ENCODE data around the gene HDHD5. TPM values are rescaled to one million over a fixed set of nuclear protein-coding genes. Genes with fewer than 3 reads are reported as not detected.

Gene HDHD5
- total RNA-seq, 3 donors from 2014 or later (not counting 1 experiment from before 2014, with no cell fraction given), result 12.0 to 16.5 (median 13.5) TPM

GRCh38 chr22:17097701-17098100, 61.4 kb downstream of the HDHD5 start:
- Mint-ChIP-seq H3K9me3 (no peaks in the 10 kb centered on the region), H3K4me3 (no peak overlapping the region), H3K4me1 (peaks cover 47 to 52% of the 10 kb centered on the region in 2 donors), H3K27ac (peak overlapping the region; percentile 34 to 37), H3K36me3 (peaks cover 23% of the 10 kb centered on the region), H3K27me3 (ENCODE audit: low read depth in 2 of 2) (no peaks in the 10 kb centered on the region)
- H3K36me3 ChIP-seq (ENCODE audit: control insufficient read depth, insufficient read depth, low read length), result peaks cover 44% of the 10 kb centered on the region
- ATAC-seq, result no peak
- H3K27ac ChIP-seq (ENCODE audit: low read length), result no peak overlapping the region
- no peaks in the 10 kb centered on the region for H3K27me3 ChIP-seq (ENCODE audit: control insufficient read depth, insufficient read depth, low read length)
- WGBS (ENCODE audit: insufficient coverage), result 97% methylated on average over 6 of the region's 6 CpGs
- intact Hi-C loops (cut with micrococcal nuclease), result no loop called here
- H3K9me3 ChIP-seq (ENCODE audit: control insufficient read depth, insufficient read depth, low read length), result no peaks in the 10 kb centered on the region
- peaks cover 53% of the 10 kb centered on the region for H3K4me1 ChIP-seq (ENCODE audit: control insufficient read depth, insufficient read depth, low read length)
- H3K4me3 ChIP-seq (ENCODE audit: low read length), result no peak overlapping the region
- TF ChIP-seq CTCF (IDR thresholded peaks at IDR 0.05), result no peak
- no peak for DNase-seq

- no peak overlapping the region for H3K27ac Mint-ChIP-seq
- DNase-seq (no peak), ATAC-seq (no peak)
- H3K9me3 Mint-ChIP-seq, result no peaks in the 10 kb centered on the region
- Histone ChIP-seq H3K27me3 (ENCODE audit: control insufficient read depth, insufficient read depth, low read length) (no peaks in the 10 kb centered on the region), H3K27ac (ENCODE audit: low read length) (no peak overlapping the region), H3K9me3 (ENCODE audit: control insufficient read depth, insufficient read depth, low read length) (no peaks in the 10 kb centered on the region), H3K4me3 (ENCODE audit: low read length) (no peak overlapping the region), H3K36me3 (ENCODE audit: control insufficient read depth, insufficient read depth, low read length) (peaks cover 38% of the 10 kb centered on the region), H3K4me1 (ENCODE audit: control insufficient read depth, insufficient read depth, low read length) (peaks cover 53% of the 10 kb centered on the region)
- WGBS (ENCODE audit: insufficient coverage), result 87% methylated on average over 6 of the region's 6 CpGs
- H3K27me3 Mint-ChIP-seq (ENCODE audit: low read depth in 2 of 2), result no peaks in the 10 kb centered on the region
- H3K4me3 Mint-ChIP-seq, result no peak overlapping the region
- peaks cover 22% of the 10 kb centered on the region for H3K36me3 Mint-ChIP-seq
- H3K4me1 Mint-ChIP-seq, result peaks cover 48 to 56% of the 10 kb centered on the region in 2 donors
- no peak for TF ChIP-seq CTCF (IDR thresholded peaks at IDR 0.05)
- intact Hi-C loops (cut with micrococcal nuclease), result no loop called here
These were observed 62.0 kb downstream of the HDHD5 start for GRCh38 chr22:17097062-17097461.

GRCh38 chr22:17096071-17096470, 63.0 kb downstream of the HDHD5 start:
- H3K27me3 ChIP-seq (ENCODE audit: control insufficient read depth, insufficient read depth, low read length), result no peaks in the 10 kb centered on the region
- peaks cover 49% of the 10 kb centered on the region for H3K4me1 ChIP-seq (ENCODE audit: control insufficient read depth, insufficient read depth, low read length)
- ATAC-seq (no peak), DNase-seq (no peak)
- peaks cover 13% of the 10 kb centered on the region for H3K36me3 Mint-ChIP-seq
- H3K4me3 ChIP-seq (ENCODE audit: low read length), result no peak overlapping the region
- peaks cover 50 to 57% of the 10 kb centered on the region in 2 donors for H3K4me1 Mint-ChIP-seq
- TF ChIP-seq CTCF (IDR thresholded peaks at IDR 0.05), result no peak
- no peaks in the 10 kb centered on the region for H3K9me3 ChIP-seq (ENCODE audit: control insufficient read depth, insufficient read depth, low read length)
- intact Hi-C loops (cut with micrococcal nuclease), result no loop called here
- no peaks in the 10 kb centered on the region for H3K9me3 Mint-ChIP-seq
- no peak overlapping the region for H3K4me3 Mint-ChIP-seq
- H3K27me3 Mint-ChIP-seq (ENCODE audit: low read depth in 2 of 2), result no peaks in the 10 kb centered on the region
- 94% methylated on average over 7 of the region's 7 CpGs for WGBS (ENCODE audit: insufficient coverage)
- H3K36me3 ChIP-seq (ENCODE audit: control insufficient read depth, insufficient read depth, low read length), result peaks cover 28% of the 10 kb centered on the region
- no peak overlapping the region for H3K27ac Mint-ChIP-seq
- no peak overlapping the region for H3K27ac ChIP-seq (ENCODE audit: low read length)

- intact Hi-C loops (cut with micrococcal nuclease), result no loop called here
These were observed 63.5 kb downstream of the HDHD5 start for GRCh38 chr22:17095538-17095937.

More at GRCh38 chr22:17095538-17095937, 63.5 kb downstream of the HDHD5 start:
- ATAC-seq, result no peak
- H3K4me1 ChIP-seq (ENCODE audit: control insufficient read depth, insufficient read depth, low read length), result peaks cover 45% of the 10 kb centered on the region
- peaks cover 7% of the 10 kb centered on the region for H3K36me3 Mint-ChIP-seq
- H3K4me1 Mint-ChIP-seq, result peaks cover 50 to 57% of the 10 kb centered on the region in 2 donors
- over 99% methylated on average over 5 of the region's 6 CpGs for WGBS (ENCODE audit: insufficient coverage)
- H3K27ac ChIP-seq (ENCODE audit: low read length), result no peak overlapping the region
- no peak overlapping the region for H3K27ac Mint-ChIP-seq
- H3K4me3 Mint-ChIP-seq, result no peak overlapping the region
- no peaks in the 10 kb centered on the region for H3K27me3 Mint-ChIP-seq (ENCODE audit: low read depth in 2 of 2)
- no peaks in the 10 kb centered on the region for H3K27me3 ChIP-seq (ENCODE audit: control insufficient read depth, insufficient read depth, low read length)
- no peaks in the 10 kb centered on the region for H3K9me3 ChIP-seq (ENCODE audit: control insufficient read depth, insufficient read depth, low read length)
- H3K36me3 ChIP-seq (ENCODE audit: control insufficient read depth, insufficient read depth, low read length), result peaks cover 22% of the 10 kb centered on the region
- no peak for DNase-seq
- TF ChIP-seq CTCF (IDR thresholded peaks at IDR 0.05), result no peak
- no peaks in the 10 kb centered on the region for H3K9me3 Mint-ChIP-seq
- no peak overlapping the region for H3K4me3 ChIP-seq (ENCODE audit: low read length)

Data from natural killer cell (primary cell).